ENCODE results near the gene CNOT11.

The CNOT11 gene

GRCh38 chr2:101251844-101252407 is 760 bp upstream of the CNOT11 start:
- peak; percentile 60 for TF ChIP-seq CTCF (IDR thresholded peaks at IDR 0.05; ENCODE audit: control insufficient read depth, extremely low read depth, insufficient read depth)
- H3K4me3 ChIP-seq (ENCODE audit: low read depth, low read length): peak overlapping the region; percentile 78
- DNase-seq (ENCODE audit: low read depth): peak; percentile 59

GRCh38 chr2:101253013-101253702 is 472 bp downstream of the CNOT11 start:
- H3K4me3 ChIP-seq (ENCODE audit: low read depth, low read length): peak overlapping the region; percentile 78
- no peak for TF ChIP-seq CTCF (IDR thresholded peaks at IDR 0.05; ENCODE audit: control insufficient read depth, extremely low read depth, insufficient read depth)
- no peak for DNase-seq (ENCODE audit: low read depth)

- TF ChIP-seq CTCF (IDR thresholded peaks at IDR 0.05; ENCODE audit: control insufficient read depth, extremely low read depth, insufficient read depth): no peak
- H3K4me3 ChIP-seq (ENCODE audit: low read depth, low read length): peak overlapping the region; percentile 78
- DNase-seq (ENCODE audit: low read depth): no peak
Observed at GRCh38 chr2:101253703-101254450, 1.2 kb downstream of the CNOT11 start.

- H3K4me3 ChIP-seq (ENCODE audit: low read depth, low read length): no peak overlapping the region
- TF ChIP-seq CTCF (IDR thresholded peaks at IDR 0.05; ENCODE audit: control insufficient read depth, extremely low read depth, insufficient read depth): no peak
- DNase-seq (ENCODE audit: low read depth): no peak
Observed at GRCh38 chr2:101255501-101255900, 2.8 kb downstream of the CNOT11 start.

GRCh38 chr2:101256316-101256715 is 3.6 kb downstream of the CNOT11 start:
- no peak for DNase-seq (ENCODE audit: low read depth)
- H3K4me3 ChIP-seq (ENCODE audit: low read depth, low read length): no peak overlapping the region

GRCh38 chr2:101258804-101259203 is 6.1 kb downstream of the CNOT11 start:
- no peak for TF ChIP-seq CTCF (IDR thresholded peaks at IDR 0.05; ENCODE audit: control insufficient read depth, extremely low read depth, insufficient read depth)
- no peak overlapping the region for H3K4me3 ChIP-seq (ENCODE audit: low read depth, low read length)
- no peak for DNase-seq (ENCODE audit: low read depth)

More at GRCh38 chr2:101256316-101256715, 3.6 kb downstream of the CNOT11 start:
- TF ChIP-seq CTCF (IDR thresholded peaks at IDR 0.05; ENCODE audit: control insufficient read depth, extremely low read depth, insufficient read depth): no peak
